SK-N-MC (cell line): Measurements from ENCODE around the gene TNNC1.

Source experiments
- EZH2 ChIP-seq: fragments of 200-600 bp; sonication (generic); IDR thresholded peaks from one replicate; pipeline ENCODE4 v1.6.1; 2017; ENCODE audit warnings: antibody characterized with exemption
- FOXP2 ChIP-seq: optimal IDR thresholded peaks from 2 replicates; pipeline ENCODE3; 2011; ENCODE audit warnings: mild to moderate bottlenecking, moderate library complexity; ENCODE audit not compliant: insufficient read depth; ENCODE audit errors: extremely low read length, control extremely low read depth
- POLR2AphosphoS5 ChIP-seq: IDR thresholded peaks from 2 replicates; pipeline ENCODE4 v1.6.1; 2012; ENCODE audit warnings: mild to moderate bottlenecking, low read depth, low read length, borderline replicate concordance

GRCh38 chr3:52429779-52430415 is 23.9 kb downstream of the TNNC1 start:
- TF ChIP-seq EZH2 (no peak), POLR2AphosphoS5 (no peak), FOXP2 (no peak)
